Trophoblast cell (in vitro differentiated cells and primary cell): ENCODE results near the gene TRMT61A.
A peak's percentile ranks its signal among the peaks of the same experiment; 100 is the strongest.

Experiments
- DNase-seq, 2 donors: peaks; one replicate each; pipeline ENCODE4 v3.0.0-alpha.2; 2016
- H2AFZ ChIP-seq: 2 replicates; pipeline ENCODE4 v1.6.1; 2013; ENCODE audit warnings: low read length, moderate library complexity, mild to moderate bottlenecking; ENCODE audit not compliant: insufficient read depth, poor library complexity
- H2AK5ac ChIP-seq: 2 replicates; pipeline ENCODE4 v1.6.1; 2013; ENCODE audit warnings: mild to moderate bottlenecking, low read length
- H2BK120ac ChIP-seq: 2 replicates; pipeline ENCODE4 v1.6.1; 2013; ENCODE audit warnings: low read length, mild to moderate bottlenecking, moderate library complexity; ENCODE audit not compliant: insufficient read depth, poor library complexity
- H2BK12ac ChIP-seq: 2 replicates; pipeline ENCODE4 v1.6.1; 2013; ENCODE audit warnings: mild to moderate bottlenecking, low read length, moderate library complexity
- H2BK5ac ChIP-seq: 2 replicates; pipeline ENCODE4 v1.6.1; 2013; ENCODE audit warnings: low read length, low read depth, moderate library complexity, mild to moderate bottlenecking; ENCODE audit not compliant: poor library complexity
- H3K14ac ChIP-seq: 2 replicates; pipeline ENCODE4 v1.6.1; 2013; ENCODE audit warnings: mild to moderate bottlenecking, low read length
- H3K18ac ChIP-seq: 2 replicates; pipeline ENCODE4 v1.6.1; 2013; ENCODE audit warnings: mild to moderate bottlenecking, low read length
- H3K23ac ChIP-seq: 2 replicates; pipeline ENCODE4 v1.6.1; 2013; ENCODE audit warnings: low read length
- H3K27ac ChIP-seq: 2 replicates; pipeline ENCODE4 v1.5.1; 2013; ENCODE audit warnings: low read depth, mild to moderate bottlenecking, inconsistent platforms, low read length, moderate library complexity
- H3K27me3 ChIP-seq: 2 replicates; pipeline ENCODE4 v1.6.1; 2013; ENCODE audit warnings: inconsistent platforms, mild to moderate bottlenecking, low read length, moderate library complexity; ENCODE audit not compliant: insufficient read depth
- H3K36me3 ChIP-seq, 2 experiments: 1 replicate in 1 of 2; 2 replicates in 1 of 2; pipeline ENCODE4 v1.6.1; 2013; ENCODE audit warnings: low read length in 2 of 2, mild to moderate bottlenecking in 2 of 2, moderate library complexity in 1 of 2; ENCODE audit not compliant: insufficient read depth in 2 of 2, control insufficient read depth in 1 of 2
- H3K4ac ChIP-seq: 2 replicates; pipeline ENCODE4 v1.6.1; 2013; ENCODE audit warnings: low read depth, mild to moderate bottlenecking, low read length, moderate library complexity
- H3K4me1 ChIP-seq, 2 experiments: 1 replicate in 1 of 2; 2 replicates in 1 of 2; pipeline ENCODE4 v1.6.1; 2013; ENCODE audit warnings: low read length in 2 of 2, mild to moderate bottlenecking in 2 of 2, moderate library complexity in 1 of 2; ENCODE audit not compliant: insufficient read depth in 2 of 2, control insufficient read depth in 1 of 2
- H3K4me2 ChIP-seq: 2 replicates; pipeline ENCODE4 v1.6.1; 2013; ENCODE audit warnings: inconsistent platforms, mild to moderate bottlenecking, low read length, moderate library complexity
- H3K4me3 ChIP-seq: 2 replicates; pipeline ENCODE4 v1.5.1; 2013; ENCODE audit warnings: mild to moderate bottlenecking, low read depth, low read length, inconsistent platforms
- H3K79me1 ChIP-seq: one replicate; pipeline ENCODE4 v1.6.1; 2013; ENCODE audit warnings: low read length
- H3K79me2 ChIP-seq: 2 replicates; pipeline ENCODE4 v1.6.1; 2013; ENCODE audit warnings: low read length, mild to moderate bottlenecking; ENCODE audit not compliant: control insufficient read depth, insufficient read depth, poor library complexity
- H3K9ac ChIP-seq: 2 replicates; pipeline ENCODE4 v1.6.1; 2013; ENCODE audit warnings: mild to moderate bottlenecking, low read length
- H3K9me3 ChIP-seq: 2 replicates; pipeline ENCODE4 v1.6.1; 2013; ENCODE audit warnings: low read depth, mild to moderate bottlenecking, control low read depth, inconsistent platforms, low read length; ENCODE audit not compliant: insufficient read depth
- H4K12ac ChIP-seq: 2 replicates; pipeline ENCODE4 v1.6.1; 2013; ENCODE audit warnings: low read depth, mild to moderate bottlenecking, low read length, moderate library complexity
- H4K8ac ChIP-seq: 2 replicates; pipeline ENCODE4 v1.6.1; 2013; ENCODE audit warnings: low read depth, mild to moderate bottlenecking, low read length, moderate library complexity
- H4K91ac ChIP-seq: one replicate; pipeline ENCODE4 v1.6.1; 2013; ENCODE audit warnings: low read depth, mild to moderate bottlenecking, low read length, moderate library complexity
- WGBS: extraction: QIAGEN DNeasy Blood & Tissue Kit; methylation state at CpG from one replicate; pipeline ENCODE4 v1.1.7; 2013; ENCODE audit warnings: missing lambda C conversion rate; ENCODE audit not compliant: insufficient read length, insufficient coverage; ENCODE audit errors: extremely low coverage; 5-methylcytosine and 5-hydroxymethylcytosine counted together

Gene TRMT61A

GRCh38 chr14:103530390-103530789, 1.4 kb downstream of the TRMT61A start:
- no peak overlapping the region for H2AFZ ChIP-seq
- no peak overlapping the region for H4K12ac ChIP-seq
- no peak overlapping the region for H3K23ac ChIP-seq
- H3K27me3 ChIP-seq: no peaks in the 10 kb centered on the region
- no peak overlapping the region for H3K27ac ChIP-seq
- H3K36me3 ChIP-seq: peaks cover 8 to 16% of the 10 kb centered on the region in 2 experiments
- peak overlapping the region; percentile 2 for H3K18ac ChIP-seq
- H3K9me3 ChIP-seq: no peaks in the 10 kb centered on the region
- no peak overlapping the region for H4K91ac ChIP-seq
- H3K4me3 ChIP-seq: no peak overlapping the region
- DNase-seq: no peak
- H4K8ac ChIP-seq: no peak overlapping the region
- H2BK12ac ChIP-seq: no peak overlapping the region
- no peak overlapping the region for H3K9ac ChIP-seq
- H3K79me2 ChIP-seq: peaks cover 5% of the 10 kb centered on the region
- H2BK5ac ChIP-seq: no peak overlapping the region
- no peak overlapping the region for H2BK120ac ChIP-seq
- WGBS: no CpG with 5 or more reads among the region's 7 CpGs
- H3K14ac ChIP-seq: no peak overlapping the region
- H3K79me1 ChIP-seq: peaks cover 4% of the 10 kb centered on the region
- no peak overlapping the region for H3K4ac ChIP-seq
- no peak overlapping the region for H2AK5ac ChIP-seq
- peaks cover 12 to 14% of the 10 kb centered on the region in 2 experiments for H3K4me1 ChIP-seq
- no peak overlapping the region for H3K4me2 ChIP-seq

GRCh38 chr14:103530831-103531230, 1.8 kb downstream of the TRMT61A start:
- Histone ChIP-seq H4K8ac (no peak overlapping the region), H3K79me2 (peaks cover 5% of the 10 kb centered on the region), H3K9me3 (no peaks in the 10 kb centered on the region), H2AK5ac (no peak overlapping the region), H3K9ac (no peak overlapping the region), H3K4me1 (peaks cover 12 to 14% of the 10 kb centered on the region in 2 experiments), H4K12ac (no peak overlapping the region), H2BK120ac (no peak overlapping the region), H3K4me3 (no peak overlapping the region), H3K14ac (no peak overlapping the region), H3K36me3 (peaks cover 10 to 17% of the 10 kb centered on the region in 2 experiments), H3K4ac (no peak overlapping the region), H3K79me1 (peaks cover 4% of the 10 kb centered on the region), H3K23ac (no peak overlapping the region), H3K27ac (no peak overlapping the region), H3K4me2 (no peak overlapping the region), H3K27me3 (no peaks in the 10 kb centered on the region), H3K18ac (peak overlapping the region; percentile 2), H2BK5ac (no peak overlapping the region), H4K91ac (no peak overlapping the region), H2AFZ (no peak overlapping the region), H2BK12ac (no peak overlapping the region)
- WGBS: no CpG with 5 or more reads among the region's 11 CpGs
- no peak for DNase-seq

GRCh38 chr14:103531421-103532215, 2.6 kb downstream of the TRMT61A start:
- H3K4ac ChIP-seq: no peak overlapping the region
- H4K8ac ChIP-seq: no peak overlapping the region
- no peak overlapping the region for H3K18ac ChIP-seq
- peaks cover 4% of the 10 kb centered on the region for H3K79me1 ChIP-seq
- no peak overlapping the region for H2BK5ac ChIP-seq
- peaks cover 12 to 14% of the 10 kb centered on the region in 2 experiments for H3K4me1 ChIP-seq
- no CpG with 5 or more reads among the region's 15 CpGs for WGBS
- H3K9me3 ChIP-seq: no peaks in the 10 kb centered on the region
- no peak overlapping the region for H2BK120ac ChIP-seq
- no peak overlapping the region for H2BK12ac ChIP-seq
- H4K91ac ChIP-seq: no peak overlapping the region
- no peak overlapping the region for H3K4me2 ChIP-seq
- H3K27ac ChIP-seq: no peak overlapping the region
- no peak overlapping the region for H4K12ac ChIP-seq
- H3K27me3 ChIP-seq: no peaks in the 10 kb centered on the region
- no peak for DNase-seq
- H3K4me3 ChIP-seq: no peak overlapping the region
- H3K23ac ChIP-seq: no peak overlapping the region
- H3K14ac ChIP-seq: no peak overlapping the region
- H3K79me2 ChIP-seq: peaks cover 5% of the 10 kb centered on the region
- H3K9ac ChIP-seq: no peak overlapping the region
- peaks cover 10 to 17% of the 10 kb centered on the region in 2 experiments for H3K36me3 ChIP-seq
- H2AFZ ChIP-seq: no peak overlapping the region
- no peak overlapping the region for H2AK5ac ChIP-seq

- Histone ChIP-seq H3K9me3 (no peaks in the 10 kb centered on the region), H3K9ac (no peak overlapping the region), H2AFZ (no peak overlapping the region), H4K8ac (no peak overlapping the region), H3K4me2 (no peak overlapping the region), H3K4ac (no peak overlapping the region), H3K79me2 (peaks cover 5% of the 10 kb centered on the region), H4K91ac (no peak overlapping the region), H2BK12ac (no peak overlapping the region), H3K79me1 (peaks cover 4% of the 10 kb centered on the region), H2BK5ac (no peak overlapping the region), H3K27me3 (no peaks in the 10 kb centered on the region), H4K12ac (no peak overlapping the region), H3K18ac (no peak overlapping the region), H3K36me3 (peaks cover 10 to 17% of the 10 kb centered on the region in 2 experiments), H2BK120ac (no peak overlapping the region), H3K14ac (no peak overlapping the region), H3K4me3 (no peak overlapping the region), H3K23ac (no peak overlapping the region), H3K27ac (no peak overlapping the region), H3K4me1 (peaks cover 12 to 14% of the 10 kb centered on the region in 2 experiments), H2AK5ac (no peak overlapping the region)
- no peak for DNase-seq
- WGBS: no CpG with 5 or more reads among the region's 32 CpGs
Observed at GRCh38 chr14:103532216-103533136, 3.5 kb downstream of the TRMT61A start.
